ENCODE data around the gene NME7. TPM values are rescaled to one million over a fixed set of nuclear protein-coding genes. Genes with fewer than 3 reads are reported as not detected.

The NME7 gene
- polyA plus RNA-seq, 1 of the 3 experiments (the other 2 are of a cell fraction): 13.7 TPM

DNA sequence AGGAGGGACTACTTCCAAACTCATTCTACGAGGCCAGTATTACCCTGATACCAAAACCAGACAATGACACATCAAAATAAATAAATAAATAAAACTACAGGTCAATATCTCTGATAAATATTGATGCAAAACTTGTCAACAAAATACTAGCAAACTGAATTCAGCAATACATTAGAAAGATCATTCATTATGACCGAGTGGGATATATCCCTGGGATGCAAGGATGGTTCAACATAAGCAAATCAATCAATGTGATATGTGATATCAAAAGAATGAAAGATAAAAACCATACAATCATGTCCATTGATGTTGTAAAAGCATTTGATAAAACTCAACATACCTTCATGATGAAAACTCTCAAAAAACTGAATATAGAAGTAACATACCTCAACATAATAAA, 36.7 kb downstream of the NME7 start (continued):
- TF ChIP-seq, protein P1, sequence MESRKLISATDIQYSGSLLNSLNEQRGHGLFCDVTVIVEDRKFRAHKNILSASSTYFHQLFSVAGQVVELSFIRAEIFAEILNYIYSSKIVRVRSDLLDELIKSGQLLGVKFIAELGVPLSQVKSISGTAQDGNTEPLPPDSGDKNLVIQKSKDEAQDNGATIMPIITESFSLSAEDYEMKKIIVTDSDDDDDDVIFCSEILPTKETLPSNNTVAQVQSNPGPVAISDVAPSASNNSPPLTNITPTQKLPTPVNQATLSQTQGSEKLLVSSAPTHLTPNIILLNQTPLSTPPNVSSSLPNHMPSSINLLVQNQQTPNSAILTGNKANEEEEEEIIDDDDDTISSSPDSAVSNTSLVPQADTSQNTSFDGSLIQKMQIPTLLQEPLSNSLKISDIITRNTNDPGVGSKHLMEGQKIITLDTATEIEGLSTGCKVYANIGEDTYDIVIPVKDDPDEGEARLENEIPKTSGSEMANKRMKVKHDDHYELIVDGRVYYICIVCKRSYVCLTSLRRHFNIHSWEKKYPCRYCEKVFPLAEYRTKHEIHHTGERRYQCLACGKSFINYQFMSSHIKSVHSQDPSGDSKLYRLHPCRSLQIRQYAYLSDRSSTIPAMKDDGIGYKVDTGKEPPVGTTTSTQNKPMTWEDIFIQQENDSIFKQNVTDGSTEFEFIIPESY (IDR thresholded peaks at IDR 0.05; ENCODE audit: borderline replicate concordance, low read depth): no peak
- no peak for TF ChIP-seq CHD2 (IDR thresholded peaks at IDR 0.05; ENCODE audit: low read length, partially characterized antibody)
- no peak for TF ChIP-seq GABPA (IDR thresholded peaks at IDR 0.05; ENCODE audit: low read depth)
- no peak for TF ChIP-seq SMC3 (IDR thresholded peaks at IDR 0.05; ENCODE audit: low read depth, low read length)
- no peak for TF ChIP-seq ELF1 (IDR thresholded peaks at IDR 0.05)
- no peak for TF ChIP-seq NRF1 (IDR thresholded peaks at IDR 0.05; ENCODE audit: low read depth, low read length)
- TF ChIP-seq TCF12 (IDR thresholded peaks at IDR 0.05): no peak

- DNase-seq: no peak
- no peaks in the 10 kb centered on the region for H3K9me2 ChIP-seq
- H3K27me3 ChIP-seq (ENCODE audit: insufficient read depth): no peaks in the 10 kb centered on the region
- H4K20me1 ChIP-seq (ENCODE audit: insufficient read depth): no peaks in the 10 kb centered on the region
- CTCF ChIA-PET: interaction anchor here (1.1 to 1.8 kb wide), 2 partner anchors 19 to 726 kb away, joined by 5 to 7 read pairs; no protein-coding TSS in a partner anchor
- H3K4me3 ChIP-seq (ENCODE audit: low read depth in 2 of 2, low read length in 1 of 2): no peak overlapping the region
- no peaks in the 10 kb centered on the region; a peak in 2 of 4 replicates for H3K4me1 ChIP-seq (ENCODE audit: control insufficient read depth in 1 of 2, insufficient read depth in 2 of 2, low read depth in 1 of 2, low read length in 1 of 2)
- H3K27ac ChIP-seq (ENCODE audit: low read depth in 2 of 2, low read length in 1 of 2): no peak overlapping the region
- H3K79me2 ChIP-seq (ENCODE audit: insufficient read depth): peaks cover 51% of the 10 kb centered on the region
- no peak overlapping the region for H3K4me2 ChIP-seq
- TF ChIP-seq TAF1 (IDR thresholded peaks at IDR 0.05; ENCODE audit: borderline replicate concordance, low read depth, low read length): no peak
- no peak for TF ChIP-seq RFX5 (IDR thresholded peaks at IDR 0.05; ENCODE audit: low read length)
- TF ChIP-seq SIN3A (IDR thresholded peaks at IDR 0.05; ENCODE audit: borderline replicate concordance, low read depth, low read length): no peak
- no peak for TF ChIP-seq ELF1 (IDR thresholded peaks at IDR 0.05)
- no peak for TF ChIP-seq NFIC (IDR thresholded peaks at IDR 0.05; ENCODE audit: borderline replicate concordance)
- no peak for TF ChIP-seq MAX (IDR thresholded peaks at IDR 0.05; ENCODE audit: low read depth)
- no peak for TF ChIP-seq RCOR1 (IDR thresholded peaks at IDR 0.05; ENCODE audit: low read length)
- H3K9me3 ChIP-seq: no peaks in the 10 kb centered on the region
- POLR2A ChIA-PET: no interaction called here
- H2AFZ ChIP-seq (ENCODE audit: low read depth): no peak overlapping the region
- no peak overlapping the region for H3K9ac ChIP-seq
- H3F3A ChIP-seq (replicated peaks; ENCODE audit: insufficient read depth): peaks cover 5% of the 10 kb centered on the region
- WGBS (ENCODE audit: low lambda C conversion rate): 97% methylated on average over 1 of the region's 1 CpG
- H3K36me3 ChIP-seq (replicated peaks in 1 of 2; ENCODE audit: control insufficient read depth in 1 of 2, insufficient read depth in 2 of 2, low read length in 1 of 2): peaks cover 0 to 21% of the 10 kb centered on the region in 2 experiments
Measured at GRCh38 chr1:169329383-169329782, 38.2 kb downstream of the NME7 start.

GRCh38 chr1:169327875-169328274, 39.7 kb downstream of the NME7 start:
- Histone ChIP-seq H3K9ac (no peak overlapping the region), H3K36me3 (replicated peaks in 1 of 2; ENCODE audit: control insufficient read depth in 1 of 2, insufficient read depth in 2 of 2, low read length in 1 of 2) (peaks cover 2 to 28% of the 10 kb centered on the region in 2 experiments), H2AFZ (ENCODE audit: low read depth) (no peak overlapping the region), H3K27me3 (ENCODE audit: insufficient read depth) (no peaks in the 10 kb centered on the region), H3K9me2 (no peaks in the 10 kb centered on the region), H3K4me3 (ENCODE audit: low read depth in 2 of 2, low read length in 1 of 2) (no peak overlapping the region), H3F3A (replicated peaks; ENCODE audit: insufficient read depth) (peaks cover 5% of the 10 kb centered on the region), H3K4me1 (ENCODE audit: control insufficient read depth in 1 of 2, insufficient read depth in 2 of 2, low read depth in 1 of 2, low read length in 1 of 2) (no peaks in the 10 kb centered on the region; a peak in 2 of 4 replicates), H3K9me3 (no peaks in the 10 kb centered on the region), H3K4me2 (no peak overlapping the region), H3K79me2 (ENCODE audit: insufficient read depth) (peaks cover 49% of the 10 kb centered on the region), H3K27ac (ENCODE audit: low read depth in 2 of 2, low read length in 1 of 2) (no peak overlapping the region), H4K20me1 (ENCODE audit: insufficient read depth) (no peaks in the 10 kb centered on the region)
- no peak for DNase-seq
- CTCF ChIA-PET: no interaction called here
- 98% methylated on average over 2 of the region's 2 CpGs for WGBS (ENCODE audit: low lambda C conversion rate)
- POLR2A ChIA-PET: no interaction called here
- TF ChIP-seq NRF1 (IDR thresholded peaks at IDR 0.05; ENCODE audit: low read depth, low read length) (no peak), RCOR1 (IDR thresholded peaks at IDR 0.05; ENCODE audit: low read length) (no peak), CHD2 (IDR thresholded peaks at IDR 0.05; ENCODE audit: low read length, partially characterized antibody) (no peak), FOSL2 (IDR thresholded peaks at IDR 0.05; ENCODE audit: borderline replicate concordance, low read depth) (no peak), USF2 (IDR thresholded peaks at IDR 0.05; ENCODE audit: borderline replicate concordance, low read depth, low read length) (no peak), USF1 (IDR thresholded peaks at IDR 0.05; ENCODE audit: borderline replicate concordance, low read depth) (no peak), GATA2 (CRISPR knock-in tag; IDR thresholded peaks at IDR 0.05) (no peak), POLR2AphosphoS5 (IDR thresholded peaks at IDR 0.05; ENCODE audit: low read depth, low read length) (no peak), RXRA (IDR thresholded peaks at IDR 0.05; ENCODE audit: borderline replicate concordance, low read depth) (no peak), MAX (IDR thresholded peaks at IDR 0.05; ENCODE audit: low read depth) (no peak), RAD21 (IDR thresholded peaks at IDR 0.05; ENCODE audit: low read length) (no peak), JUND (IDR thresholded peaks at IDR 0.05) (no peak)
- TF ChIP-seq, protein P1 (IDR thresholded peaks at IDR 0.05; ENCODE audit: borderline replicate concordance, low read depth): no peak

Measured in SK-N-SH (cell line).